ENCODE results near the gene ZNF184.

DNA sequence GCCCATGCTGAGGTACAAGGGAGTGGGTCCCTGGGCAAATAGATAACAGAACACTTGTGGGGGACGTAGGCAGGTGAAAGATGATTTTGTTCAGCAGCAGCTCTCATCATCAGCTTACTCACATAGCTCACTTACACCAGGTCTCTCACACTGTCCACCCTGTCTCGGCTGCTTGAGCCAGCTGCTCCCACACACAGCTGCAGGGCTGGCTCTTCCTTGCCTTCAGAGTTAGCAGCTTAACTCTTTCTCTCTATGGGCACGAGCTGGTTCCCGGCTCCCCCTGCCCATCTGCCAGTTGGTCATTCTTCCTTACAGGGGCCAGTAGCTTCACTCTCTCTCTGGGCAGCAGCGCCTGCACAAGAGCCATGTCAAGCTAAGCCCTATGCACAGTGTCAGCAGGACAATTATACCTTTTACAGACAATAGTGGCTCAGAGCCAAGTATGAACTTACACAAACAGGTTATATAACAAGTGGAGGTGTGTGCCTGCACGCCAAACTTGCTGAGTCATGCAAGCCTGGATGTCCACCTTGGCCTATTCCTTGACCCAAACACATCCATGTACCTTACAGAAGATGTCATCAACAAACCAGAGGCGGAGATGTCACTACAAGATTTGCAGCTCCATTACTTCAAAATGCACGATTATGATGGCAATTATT lies 65.6 kb downstream of the ZNF184 start:
- TF ChIP-seq POLR2A (IDR thresholded peaks at IDR 0.05) (no peak), CTCF (IDR thresholded peaks at IDR 0.05) (no peak), EP300 (IDR thresholded peaks at IDR 0.05) (no peak)

Data from upper lobe of left lung (tissue), 4 donors.